HepG2 (cell line): ENCODE data around the gene CLDN7. TPM values are rescaled to one million over a fixed set of nuclear protein-coding genes. Genes with fewer than 3 reads are reported as not detected.

Experiments used
- ATAC-seq: fragments of 200-7000 bp; cut with Tn5 transposase; 3 replicates; pipeline ENCODE4 v1.9.1; 2020; ENCODE audit warnings: mild to moderate bottlenecking, moderate library complexity
- BruUV-seq: library from RNA; stranded (reverse); fragments of 400-500 nt; replicated peaks from 2 replicates; lab custom pipeline; 2021; lab: Mats Ljungman, UMichigan
- CTCF ChIA-PET: fragments of 300-600 bp; formaldehyde crosslinking; extraction: SDS; loops from one replicate; lab custom pipeline; 2021; ENCODE audit warnings: low total read pairs, inconsistent platforms, low intra/inter-chr PET ratio; lab: Yijun Ruan, JAX
- POLR2A ChIA-PET: fragments of 350-600 bp; sonication (Branson Sonifier 250); formaldehyde crosslinking; loops from one replicate; lab custom pipeline; 2020; ENCODE audit warnings: antibody characterized with exemption, inconsistent platforms; lab: Yijun Ruan, JAX
- DNase-seq: peaks from one replicate; pipeline ENCODE4 v3.0.0-alpha.2; 2015; ENCODE audit warnings: low spot score
- FAIRE-seq: peaks from 3 replicates; lab custom pipeline; 2011; peaks lifted over from hg19 to GRCh38; lab: Jason Lieb, UNC
- H2AFZ ChIP-seq: one replicate; pipeline ENCODE4 v1.6.1; 2011; ENCODE audit warnings: low read length, inconsistent platforms
- H3K27ac ChIP-seq: fragments of 300-600 bp; 3 replicates; pipeline ENCODE4 v1.8.0; 2011; ENCODE audit warnings: mixed run types, mild to moderate bottlenecking, mixed read lengths, low read length, inconsistent platforms; ENCODE audit not compliant: insufficient read depth; ENCODE audit errors: extremely low read length
- H3K27me3 ChIP-seq, 2 experiments: fragments of 200-600 bp in 1 of 2; 2 replicates in 1 of 2; 3 replicates in 1 of 2; pipeline versions ENCODE4 v1.6.0 to v1.8.0; 2011; ENCODE audit warnings: low read length in 2 of 2, mild to moderate bottlenecking in 2 of 2, moderate library complexity in 2 of 2, inconsistent platforms in 1 of 2; ENCODE audit not compliant: insufficient read depth in 2 of 2, control insufficient read depth in 1 of 2
- H3K36me3 ChIP-seq, 2 experiments: fragments of 200-600 bp in 1 of 2; replicated peaks in 1 of 2; 2 replicates in 1 of 2; 3 replicates in 1 of 2; pipeline versions ENCODE4 v1.5.1 to v1.8.0; 2011; ENCODE audit warnings: low read length in 2 of 2, inconsistent platforms in 1 of 2; ENCODE audit not compliant: insufficient read depth in 2 of 2, control insufficient read depth in 1 of 2
- H3K4me1 ChIP-seq: 2 replicates; pipeline ENCODE4 v1.5.1; 2012; ENCODE audit warnings: low read length, inconsistent platforms; ENCODE audit not compliant: insufficient read depth
- H3K4me2 ChIP-seq: 2 replicates; pipeline ENCODE4 v1.6.0; 2011; ENCODE audit warnings: low read depth, low read length, inconsistent platforms
- H3K4me3 ChIP-seq, 3 experiments: fragments of 200-600 bp in 1 of 3; sonication (generic), shearing (Covaris generic) in 1 of 3; replicated peaks in 1 of 3; 2 replicates each; pipeline ENCODE4 v1.5.1; 2011 to 2016; ENCODE audit warnings: low read length in 3 of 3, inconsistent platforms in 2 of 3, low read depth in 2 of 3, mild to moderate bottlenecking in 2 of 3, control low read depth in 1 of 3, mixed read lengths in 1 of 3; ENCODE audit not compliant: insufficient read depth in 1 of 3
- H3K79me2 ChIP-seq: one replicate; pipeline ENCODE4 v1.6.1; 2011; ENCODE audit warnings: low read length, inconsistent platforms; ENCODE audit not compliant: insufficient read depth
- H3K9ac ChIP-seq: 2 replicates; pipeline ENCODE4 v1.6.0; 2011; ENCODE audit warnings: mild to moderate bottlenecking, low read depth, low read length, inconsistent platforms; ENCODE audit not compliant: insufficient read depth
- H3K9me3 ChIP-seq: 2 replicates; pipeline ENCODE4 v1.5.1; 2012; ENCODE audit warnings: mild to moderate bottlenecking, low read length
- H4K20me1 ChIP-seq: 2 replicates; pipeline ENCODE4 v1.6.0; 2011; ENCODE audit warnings: inconsistent platforms, mild to moderate bottlenecking, low read length, moderate library complexity; ENCODE audit not compliant: insufficient read depth
- ARHGAP35 ChIP-seq: sonication (generic); formaldehyde crosslinking; IDR thresholded peaks from 2 replicates; pipeline ENCODE4 v1.9.0; 2022; ENCODE audit warnings: mild to moderate bottlenecking, inconsistent platforms, moderate library complexity, missing genetic modification reagents, borderline replicate concordance
- ARID2 ChIP-seq: sonication (generic); formaldehyde crosslinking; IDR thresholded peaks from 2 replicates; pipeline ENCODE4 v1.8.1; 2022; ENCODE audit warnings: mild to moderate bottlenecking, missing genetic modification reagents, borderline replicate concordance
- GABPA ChIP-seq, 2 experiments: IDR thresholded peaks; 2 replicates each; pipeline ENCODE4 v1.6.1; 2011 to 2016; ENCODE audit warnings: low read depth in 2 of 2, low read length in 1 of 2, missing biosample characterization in 1 of 2, missing genetic modification characterization in 1 of 2
- RFXAP ChIP-seq: sonication (generic); formaldehyde crosslinking; IDR thresholded peaks from 2 replicates; pipeline ENCODE4 v1.4.0; 2020; ENCODE audit warnings: missing genetic modification reagents, borderline replicate concordance
- SIN3A ChIP-seq: IDR thresholded peaks from 2 replicates; pipeline ENCODE4 v1.6.1; 2011; ENCODE audit warnings: low read depth, mild to moderate bottlenecking, control low read depth, low read length, borderline replicate concordance
- SOX5 ChIP-seq: IDR thresholded peaks from 2 replicates; pipeline ENCODE4 v1.6.1; 2016; ENCODE audit warnings: borderline replicate concordance
- ZNF264 ChIP-seq: sonication (generic); formaldehyde crosslinking; IDR thresholded peaks from 2 replicates; pipeline ENCODE4 v1.4.0; 2020; ENCODE audit warnings: missing genetic modification reagents
- ZNF720 ChIP-seq: sonication (generic); formaldehyde crosslinking; IDR thresholded peaks from 2 replicates; pipeline ENCODE4 v1.4.0; 2020; ENCODE audit warnings: missing genetic modification reagents
- WGBS: methylation state at CpG from one replicate; pipeline ENCODE4 v1.1.6; 2017; ENCODE audit warnings: low lambda C conversion rate; 5-methylcytosine and 5-hydroxymethylcytosine counted together
- in situ Hi-C: cut with HindIII; loops from 2 replicates; pipeline ENCODE4 v1.10.0; 2017; ENCODE audit warnings: low pct_unique_long_range_greater_than_20kb; ENCODE audit not compliant: extremely low pct_ligation_motif_present
- intact Hi-C: fragments of 100-400 bp; cut with micrococcal nuclease; formaldehyde crosslinking; loops from one replicate; pipeline ENCODE4 v1.10.0; 2022; ENCODE audit not compliant: unreplicated experiment
- polyA plus RNA-seq, 8 experiments: library from polyadenylated mRNA; depleted of rRNA in 3 of 8; stranded (reverse) in 7 of 8; unstranded in 1 of 8; fragments of >200 nt; fragmentation: Illumina TruSeq in 4 of 8; extraction: Trizol in 4 of 8; gene quantifications; 2 replicates each; pipeline versions ENCODE4 v1.2.1 to v1.2.3, GENCODE V29; 2011 to 2016; ENCODE audit warnings: low read depth in 4 of 8, missing spikeins in 1 of 8, mixed read lengths in 1 of 8; ENCODE audit not compliant: insufficient read depth in 1 of 8
- total RNA-seq, 5 experiments: library from RNA; depleted of rRNA; stranded (reverse); fragments of >200 nt; fragmentation: Illumina TruSeq; extraction: Trizol; gene quantifications; 2 replicates each; pipeline ENCODE4 v1.2.3, GENCODE V29; 2016; ENCODE audit warnings: low read depth in 1 of 5

Gene CLDN7
- total and polyA plus RNA-seq, 2 of the 13 experiments (the other 11 are each of a cell fraction or from before 2014, with no cell fraction given): not detected

DNA sequence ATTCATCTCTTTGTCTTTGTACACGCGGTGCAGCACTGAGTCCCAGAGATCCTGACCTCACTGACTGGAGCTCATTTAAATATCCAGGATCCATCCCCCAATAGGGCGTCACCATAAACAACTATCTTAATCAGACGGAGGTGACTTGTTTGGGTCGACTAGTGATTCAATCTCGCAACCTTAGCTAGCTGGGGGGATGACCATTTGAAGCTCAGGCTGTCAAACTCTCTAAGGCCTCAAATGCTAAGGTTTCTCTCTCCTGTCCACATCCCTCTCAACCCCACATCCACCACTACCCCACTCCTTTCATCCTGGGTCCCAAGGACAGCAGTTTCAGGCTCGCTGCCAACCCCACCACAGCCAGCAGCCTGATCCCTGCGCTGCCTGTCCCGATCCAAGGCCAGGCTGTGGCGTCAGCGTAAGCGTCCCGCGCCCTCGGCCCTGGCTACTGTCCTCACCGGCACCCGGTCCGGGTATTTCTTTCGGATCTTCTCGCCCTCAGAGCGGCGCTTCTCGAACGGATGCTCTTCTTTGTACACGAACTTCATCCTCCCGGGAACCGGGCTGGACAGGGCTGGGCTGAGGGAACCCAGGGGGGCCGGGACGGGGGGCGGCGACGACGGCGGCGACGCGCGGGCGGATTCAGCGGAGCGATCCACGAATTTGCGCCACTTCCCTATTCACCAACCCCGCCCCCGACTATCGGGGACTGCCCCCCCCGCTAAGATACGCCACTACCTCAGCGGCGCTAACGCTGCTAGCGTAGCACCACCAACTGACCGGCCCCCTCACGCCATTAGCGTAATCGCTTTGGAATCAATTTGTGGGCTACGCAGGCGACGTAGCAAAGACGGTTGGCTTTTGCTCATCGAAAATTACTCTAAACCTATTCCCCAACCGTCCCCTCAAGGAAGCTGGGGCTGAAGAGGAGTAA, 20.2 kb downstream of the CLDN7 start, which contains the start of gene GABARAP (continued):
- TF ChIP-seq ARHGAP35 (CRISPR knock-in tag): 0 out of 2 replicates have a peak, but pooled peaks have one; percentile 44
- TF ChIP-seq ZNF720 (CRISPR knock-in tag): no peak
- peak; percentile 6; the same call in 1 of the 2 replicates for TF ChIP-seq SOX5 (CRISPR knock-in tag)
- no peak; the same call in 1 of the 2 replicates for TF ChIP-seq RFXAP (CRISPR knock-in tag)

- no peaks in the 10 kb centered on the region; a peak in 1 of 5 replicates for H3K27me3 ChIP-seq
- peak overlapping the region; percentile 61 to 85 (median 68) for H3K4me3 ChIP-seq
- DNase-seq (no peak), ATAC-seq (no peak)
- H2AFZ ChIP-seq: no peak overlapping the region
- no peaks in the 10 kb centered on the region for H3K9me3 ChIP-seq
- CTCF ChIA-PET: no interaction called here
- TSS peak; percentile 68 for BruUV-seq
- H3K4me1 ChIP-seq: peaks cover 37% of the 10 kb centered on the region
- intact Hi-C loops (loop anchor here (5.0 kb wide), 1 partner anchor 41 kb away; the partner anchor contains the start of gene SLC2A4), in situ Hi-C loops (no loop called here)
- H3K9ac ChIP-seq: peak overlapping the region; percentile 92
- WGBS: 27% methylated on average over 9 of the region's 9 CpGs
- H3K79me2 ChIP-seq: peaks cover 42% of the 10 kb centered on the region
- H3K4me2 ChIP-seq: peak overlapping the region; percentile 97
- TF ChIP-seq ZNF264: 0 out of 2 replicates have a peak, but pooled peaks have one; percentile 21
- TF ChIP-seq ARID2: no peak
- TF ChIP-seq SIN3A: 0 out of 2 replicates have a peak, but pooled peaks have one; percentile 11
- TF ChIP-seq GABPA (IDR thresholded peaks at IDR 0.05; ENCODE audit: low read depth, low read length): no peak
- peak; percentile 48; the same call in 1 of the 2 replicates for TF ChIP-seq GABPA (CRISPR knock-in tag; IDR thresholded peaks at IDR 0.05; ENCODE audit: low read depth)
- TF ChIP-seq, all 625 proteins: peak for 3
- peaks cover 11 to 27% of the 10 kb centered on the region in 2 experiments for H3K36me3 ChIP-seq
- H4K20me1 ChIP-seq: 0 out of 2 replicates have a peak, but pooled peaks cover 2% of the 10 kb centered on the region
- POLR2A ChIA-PET: interaction anchor here (0.7 to 4.3 kb wide), 13 partner anchors 10 to 205 kb away, joined by 3 to 35 read pairs (median 5); partner anchors contain the start of genes ACADVL, ASGR1, ASGR2 and CTDNEP1
- H3K27ac ChIP-seq: peak overlapping the region; percentile 86
- peak; percentile 15 for FAIRE-seq
Measured at GRCh38 chr17:7241090-7241733, 21.1 kb downstream of the CLDN7 start.
